ENCODE results near the gene IFNA8.

Gene IFNA8

GRCh38 chr9:21452681-21453080, 43.8 kb downstream of the IFNA8 start:
- no peak overlapping the region for H3K27ac Mint-ChIP-seq
- no peak for DNase-seq (ENCODE audit: low spot score in 2 of 2)
- no peaks in the 10 kb centered on the region for H3K4me1 Mint-ChIP-seq
- H3K36me3 Mint-ChIP-seq, result no peaks in the 10 kb centered on the region
- no peak for ATAC-seq
- H3K9me3 Mint-ChIP-seq, result no peaks in the 10 kb centered on the region
- no peak overlapping the region for H3K4me3 Mint-ChIP-seq

GRCh38 chr9:21454149-21454548, 45.2 kb downstream of the IFNA8 start:
- Mint-ChIP-seq H3K9me3 (no peaks in the 10 kb centered on the region), H3K36me3 (no peaks in the 10 kb centered on the region), H3K27ac (no peak overlapping the region), H3K4me1 (no peaks in the 10 kb centered on the region), H3K4me3 (no peak overlapping the region)
- ATAC-seq, result no peak
- DNase-seq (ENCODE audit: low spot score in 2 of 2), result no peak

GRCh38 chr9:21455320-21455719, 46.4 kb downstream of the IFNA8 start:
- Mint-ChIP-seq H3K9me3 (no peaks in the 10 kb centered on the region), H3K4me1 (no peaks in the 10 kb centered on the region), H3K27ac (no peak overlapping the region), H3K36me3 (no peaks in the 10 kb centered on the region), H3K4me3 (no peak overlapping the region)
- DNase-seq (ENCODE audit: low spot score in 2 of 2) (no peak), ATAC-seq (peak; percentile 65)
